Astrocyte of the hippocampus (primary cell): ENCODE data around the gene PPP2R2C.

ENCODE experiments used
- DNase-seq: peaks from one replicate; pipeline ENCODE4 v3.0.0; 2011; ENCODE audit warnings: low read depth, low spot score

The PPP2R2C gene

DNA sequence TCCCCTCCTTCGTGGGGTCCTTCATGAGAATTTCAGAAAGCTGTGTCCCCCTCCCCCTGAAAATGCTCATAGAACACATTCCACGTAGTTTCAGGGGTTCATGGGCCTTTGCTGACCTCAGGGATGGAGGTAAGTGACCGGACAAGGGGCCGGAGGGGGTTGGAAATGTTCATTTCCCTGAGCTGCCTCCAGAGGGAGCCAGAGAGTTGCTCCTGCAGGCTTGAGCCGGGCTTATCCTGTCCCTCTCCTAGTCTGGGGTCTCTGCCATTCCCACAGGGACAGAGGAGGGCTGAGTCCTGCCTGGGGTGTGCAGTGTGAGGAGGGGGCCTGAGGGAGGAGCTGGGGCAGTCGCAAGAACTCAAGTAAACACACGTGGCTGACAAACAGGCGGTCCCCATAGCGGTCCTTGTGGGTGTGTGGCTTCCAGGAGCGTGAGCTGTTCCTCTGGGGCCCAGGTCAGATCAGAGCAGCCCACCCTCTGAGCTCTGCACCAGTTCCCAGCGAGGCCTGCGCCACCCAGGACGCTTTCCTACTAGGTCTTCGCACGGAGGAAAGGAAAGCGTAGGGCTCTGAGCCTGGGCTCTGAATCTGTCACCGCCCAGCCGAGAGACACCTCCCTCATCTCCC lies 140.3 kb downstream of the PPP2R2C start:
- peak; percentile 41 for DNase-seq

DNA sequence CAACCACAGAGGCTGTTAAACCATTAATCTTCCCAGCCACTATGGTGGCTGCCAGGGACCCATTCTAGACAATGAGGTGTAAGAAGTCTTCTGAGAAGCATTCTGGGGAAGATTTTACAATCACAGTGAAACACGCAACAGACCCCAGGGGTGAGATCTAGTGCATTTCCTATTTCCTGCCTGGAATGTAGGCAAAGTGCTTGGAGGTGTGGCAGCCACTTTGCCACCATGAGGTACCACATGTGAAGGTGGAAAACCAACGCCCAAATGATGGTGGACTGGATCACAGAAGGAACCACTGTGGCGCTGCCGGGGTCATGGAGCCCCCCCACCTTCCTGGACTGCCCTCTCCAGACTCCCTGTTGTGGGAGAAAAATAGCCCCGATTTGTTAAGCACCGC lies 140.9 kb downstream of the PPP2R2C start:
- DNase-seq = no peak

- no peak for DNase-seq
Observed at GRCh38 chr4:6331018-6331417, 141.4 kb downstream of the PPP2R2C start.

DNA sequence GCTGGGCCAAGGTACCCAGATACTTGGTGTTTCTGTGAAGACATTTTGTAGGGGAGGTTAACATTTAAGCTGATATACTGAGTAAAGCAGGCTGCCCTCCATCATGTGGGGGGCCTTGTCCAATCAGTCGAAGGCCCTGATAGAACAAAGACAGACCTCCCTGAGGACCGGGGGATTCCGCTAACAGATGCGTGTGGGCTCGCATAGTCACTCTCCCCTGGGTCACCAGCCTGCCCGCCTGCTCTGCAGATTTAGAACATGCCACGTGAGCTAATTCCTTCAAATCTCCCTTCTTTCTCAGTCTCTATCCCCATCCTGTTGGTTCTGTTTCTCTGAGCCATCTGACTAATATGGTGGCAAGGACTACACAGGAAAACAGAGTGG lies 142.0 kb downstream of the PPP2R2C start:
- DNase-seq = no peak

DNA sequence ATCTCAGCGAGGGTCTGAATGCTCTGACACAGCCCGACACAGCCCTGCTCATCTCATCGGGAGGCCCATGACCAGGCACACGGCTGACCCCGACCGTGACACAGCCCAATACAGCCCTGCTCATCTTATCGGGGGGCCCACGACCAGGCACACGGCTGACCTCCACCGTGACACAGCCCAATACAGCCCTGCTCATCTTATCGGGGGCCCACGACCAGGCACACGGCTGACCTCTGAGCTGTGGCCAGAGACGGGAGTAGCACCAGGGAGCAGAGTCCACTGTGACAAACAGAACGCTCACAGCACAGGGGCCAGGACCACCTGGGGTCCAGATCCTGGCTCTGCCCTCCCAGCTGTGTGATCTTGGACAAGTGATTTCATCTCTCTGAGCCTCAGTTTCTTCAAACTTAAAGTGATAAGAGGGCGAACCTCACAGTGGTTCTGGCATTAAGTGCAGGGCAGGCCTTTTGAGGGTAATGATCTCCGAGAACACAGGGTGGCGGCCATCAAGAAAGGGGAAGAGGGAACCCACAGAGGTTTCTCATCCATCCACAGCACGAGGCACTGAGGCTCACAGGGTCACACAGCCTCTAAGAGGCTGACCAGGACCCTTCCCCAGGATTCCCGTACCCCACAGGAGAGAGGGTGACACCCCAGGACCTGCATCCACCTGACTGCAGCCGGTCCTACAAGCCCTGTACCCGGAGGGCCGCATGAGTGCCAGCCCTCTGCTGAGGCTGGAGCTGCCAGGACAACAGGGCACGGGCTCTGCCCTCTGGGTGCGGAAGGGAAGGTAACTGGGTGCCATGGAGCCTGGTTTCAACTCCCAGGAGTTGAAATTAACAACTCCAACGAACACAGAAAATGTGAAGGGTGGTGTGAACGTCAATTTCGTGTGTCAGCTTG lies 142.7 kb downstream of the PPP2R2C start:
- no peak for DNase-seq

DNA sequence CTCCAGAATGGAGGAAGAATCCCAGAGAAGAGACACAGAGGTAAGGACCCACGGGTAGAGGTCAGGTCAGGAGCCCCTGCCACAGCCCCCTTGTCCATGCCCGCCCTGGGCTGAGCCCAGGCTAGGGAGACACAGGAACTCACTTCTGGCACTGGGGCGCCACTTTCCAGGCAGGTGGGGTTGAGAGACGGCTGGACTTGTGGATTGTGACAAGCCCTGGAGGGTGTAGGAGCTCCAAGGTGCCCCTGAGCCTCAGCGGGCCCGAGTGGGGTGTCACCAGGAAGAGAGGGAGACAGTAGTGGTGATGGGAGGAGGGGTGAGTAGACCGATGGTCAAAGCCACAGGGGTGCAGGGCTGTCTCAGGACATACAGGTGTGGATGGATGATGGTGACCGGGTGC lies 143.9 kb downstream of the PPP2R2C start:
- no peak for DNase-seq

DNA sequence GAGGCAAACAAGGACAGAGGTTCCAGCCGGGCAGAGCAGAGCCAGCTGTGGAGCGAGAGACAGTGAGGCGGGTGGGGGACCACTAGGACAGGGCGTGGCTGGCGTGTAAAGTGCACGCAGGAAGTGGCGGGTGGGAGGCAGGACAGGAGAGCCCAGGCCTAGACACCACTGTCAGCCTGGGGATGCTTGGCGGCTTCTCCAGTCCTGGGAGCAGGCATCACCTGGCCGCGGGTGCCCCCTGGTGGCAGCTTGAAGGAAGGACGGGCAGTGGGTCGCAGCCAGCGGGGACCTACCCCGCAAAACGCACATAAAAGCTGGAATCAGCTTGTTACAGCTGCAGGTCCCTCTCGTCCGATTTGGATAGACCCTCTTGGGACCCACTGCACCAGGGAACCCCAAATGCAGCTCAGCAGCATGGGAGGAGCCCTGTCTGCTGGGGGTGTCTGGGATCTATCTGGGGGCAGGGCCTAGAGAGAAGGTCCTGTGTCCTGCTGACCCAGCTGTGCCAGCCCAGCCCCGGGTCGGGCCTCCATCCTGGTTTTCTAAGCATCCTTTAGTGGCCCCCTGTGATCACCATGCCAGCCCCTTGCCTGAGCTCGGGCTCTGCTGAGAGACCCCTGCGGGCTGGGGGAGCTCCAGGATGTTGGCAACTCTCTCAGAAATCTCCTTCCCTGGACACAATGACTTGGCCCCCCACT lies 145.0 kb downstream of the PPP2R2C start:
- peak; percentile 86 for DNase-seq

DNA sequence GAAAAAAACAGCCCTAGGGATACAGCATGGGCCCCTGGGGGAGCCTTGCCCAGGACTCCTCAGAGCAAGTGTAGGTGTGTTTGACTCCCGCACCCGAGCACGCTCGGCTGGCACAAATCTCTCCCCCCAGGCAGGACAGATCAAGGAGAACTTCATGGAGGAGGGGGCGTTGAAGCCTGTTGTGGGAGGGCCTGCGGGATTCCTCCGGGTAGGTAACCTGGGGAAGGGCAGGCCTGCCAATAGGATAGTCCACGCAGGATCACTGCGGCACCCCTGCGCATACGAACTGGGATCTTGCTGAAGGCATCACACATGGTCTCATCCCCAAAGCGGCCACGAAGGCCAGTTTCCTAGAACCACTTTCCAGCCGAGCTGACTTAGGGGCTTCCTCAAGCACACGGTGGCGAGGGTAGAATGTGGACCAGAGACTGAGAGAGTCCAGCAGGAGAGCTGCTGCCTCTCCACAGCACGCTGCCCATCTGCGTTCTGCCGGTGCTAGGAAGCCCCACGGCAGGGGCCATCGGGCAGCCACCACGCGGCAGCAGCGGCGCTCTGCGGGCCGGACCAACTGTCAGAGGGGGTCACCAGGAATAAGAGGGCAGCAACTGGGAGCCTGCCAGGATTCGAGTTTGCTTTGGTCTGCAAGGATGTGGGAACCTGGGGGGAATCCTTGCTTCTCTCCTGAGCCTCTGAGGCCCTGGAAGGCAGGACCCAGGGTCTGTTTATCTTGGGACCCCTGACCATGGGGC lies 145.9 kb downstream of the PPP2R2C start:
- DNase-seq = no peak

DNA sequence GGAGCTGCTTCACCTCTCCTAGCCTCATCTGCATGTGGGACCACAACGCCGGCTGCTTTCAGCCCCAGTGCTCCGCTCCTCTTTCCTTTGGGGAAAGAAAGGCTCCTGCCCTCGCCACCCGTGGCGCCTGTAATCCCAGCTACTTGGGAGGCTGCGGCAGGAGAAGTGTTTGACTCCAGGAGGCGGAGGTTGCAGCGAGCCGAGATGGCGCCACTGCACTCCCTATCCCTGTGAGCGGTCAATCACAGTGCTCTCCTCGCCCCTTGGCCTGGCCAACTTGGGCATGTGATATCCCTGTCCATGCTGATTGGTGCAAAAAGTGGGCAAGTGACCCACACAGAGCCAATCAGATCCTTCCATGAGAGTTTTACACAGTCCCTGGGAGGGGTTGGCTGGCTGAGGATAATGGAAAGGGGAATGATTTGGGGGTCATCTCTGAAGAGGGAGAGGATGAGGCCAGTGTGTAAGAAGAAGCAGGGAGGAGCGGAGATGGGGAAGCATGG lies 146.6 kb downstream of the PPP2R2C start:
- no peak for DNase-seq

- peak; percentile 72 for DNase-seq
Observed at GRCh38 chr4:6324999-6325787, 147.2 kb downstream of the PPP2R2C start.

DNA sequence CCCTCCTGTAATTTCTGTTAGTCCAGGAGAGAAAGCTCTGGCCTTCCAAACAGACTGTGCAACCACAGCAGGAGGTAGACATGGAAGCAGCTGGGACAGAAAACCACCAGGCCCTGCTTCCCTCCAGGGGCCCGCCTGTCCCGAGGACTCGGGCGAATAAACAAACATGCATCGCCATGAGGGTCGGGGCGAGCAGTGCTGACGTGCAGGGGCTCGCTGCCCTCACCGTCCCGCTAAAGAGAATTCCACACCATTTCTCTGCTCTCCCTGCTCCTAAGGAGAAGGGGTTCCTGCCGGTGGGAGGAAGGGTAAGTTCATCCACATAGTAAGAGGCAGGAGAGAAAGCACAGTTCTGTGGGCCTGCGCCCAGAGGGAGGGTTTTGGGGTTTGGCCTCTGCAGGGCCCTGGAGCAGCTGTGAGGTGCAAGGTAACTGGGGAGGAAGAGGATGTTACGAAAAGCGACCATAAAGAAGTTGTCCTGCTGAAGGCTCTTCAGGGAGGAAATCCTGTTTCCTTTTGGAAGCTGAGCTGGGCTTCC lies 147.9 kb downstream of the PPP2R2C start:
- DNase-seq = no peak

DNA sequence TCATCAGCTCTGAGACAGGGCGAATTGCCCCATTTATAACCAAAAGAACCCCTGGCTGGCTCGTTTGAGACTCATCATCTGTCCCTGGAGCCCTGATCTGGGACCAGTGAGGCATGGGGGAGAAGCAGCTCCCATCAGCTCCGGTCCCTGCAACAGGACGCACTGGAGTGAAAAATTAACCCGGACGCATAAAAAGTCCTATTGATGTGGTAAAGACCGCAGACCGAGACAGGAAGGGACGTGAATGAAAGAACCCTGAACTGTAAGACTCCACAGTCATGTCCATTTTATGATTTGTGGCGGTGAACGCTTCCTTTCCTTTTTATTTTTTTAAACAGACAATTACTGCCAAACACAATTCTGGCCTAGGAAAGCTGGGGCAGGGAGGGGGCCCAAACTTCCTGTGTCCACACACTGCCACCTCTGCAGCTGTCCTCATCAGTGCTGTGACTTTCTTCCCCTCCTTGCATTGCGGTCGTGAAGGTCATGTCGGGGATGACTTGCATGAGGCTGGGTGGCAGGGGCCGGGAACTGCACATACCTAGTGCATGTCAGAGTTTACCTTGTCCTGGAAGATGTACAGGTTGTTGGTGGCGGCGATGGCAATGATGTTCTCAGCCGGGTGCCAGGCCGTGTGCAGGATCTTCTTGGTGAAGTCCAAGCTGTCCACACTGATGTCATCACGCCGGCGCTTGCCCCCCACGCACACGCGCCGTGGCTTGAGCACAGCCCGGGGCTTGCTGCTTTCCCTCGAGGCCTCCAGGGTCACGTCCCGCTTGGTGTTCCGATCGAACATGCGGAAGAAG lies 149.4 kb downstream of the PPP2R2C start:
- DNase-seq = no peak

DNA sequence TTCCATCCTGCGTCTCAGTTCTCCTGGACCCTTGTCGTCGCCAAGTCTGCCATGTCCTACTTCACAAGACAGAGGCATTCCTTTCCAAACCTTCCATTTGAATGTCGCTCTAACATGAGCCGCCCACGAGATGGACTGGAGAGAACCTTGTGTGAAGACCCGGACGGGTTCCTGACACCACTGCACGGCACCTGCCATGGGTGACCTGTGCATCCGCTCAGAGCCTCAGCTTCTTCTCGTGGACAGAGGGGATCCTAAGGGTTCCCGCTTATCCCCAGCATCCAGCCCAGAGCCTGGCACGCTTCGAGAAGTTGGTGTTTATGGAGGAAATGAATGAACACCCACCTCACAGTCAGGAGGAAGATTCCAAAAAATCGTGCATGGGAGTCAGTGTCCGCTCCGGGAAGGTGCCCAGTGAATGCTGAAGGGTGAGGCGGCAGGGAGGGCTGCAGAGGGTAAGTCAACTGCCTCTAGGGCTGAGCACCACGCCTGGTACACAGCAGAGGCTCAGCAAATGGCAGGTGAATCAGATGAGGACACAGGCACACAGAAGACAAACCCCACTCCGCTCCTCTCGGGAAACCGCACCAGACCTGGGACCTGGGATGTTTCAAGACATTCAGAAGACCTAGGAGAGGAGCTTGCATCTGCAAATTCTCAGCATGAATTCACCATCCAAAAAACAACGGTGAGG lies 150.2 kb downstream of the PPP2R2C start:
- no peak for DNase-seq

DNA sequence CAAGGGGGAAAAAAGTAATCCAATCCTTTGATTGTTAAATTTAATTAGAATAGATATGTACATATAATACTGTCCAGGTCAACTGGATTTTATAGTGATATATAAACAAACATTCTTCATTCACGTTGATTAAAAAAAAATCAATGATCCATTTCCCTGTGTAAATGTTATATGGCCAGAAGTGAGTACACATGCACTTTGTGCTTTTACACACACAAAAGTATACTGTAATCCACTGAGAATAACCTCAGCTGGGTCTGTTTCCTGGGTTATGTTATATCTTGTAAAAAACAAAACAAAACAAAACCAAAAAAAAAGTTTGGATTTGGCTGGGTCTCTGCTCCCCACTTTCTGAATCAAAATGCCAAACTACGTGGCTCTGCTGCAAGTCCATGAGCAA lies 151.1 kb downstream of the PPP2R2C start:
- DNase-seq = no peak

- no peak for DNase-seq
Observed at GRCh38 chr4:6320663-6321062, 151.8 kb downstream of the PPP2R2C start.

- no peak for DNase-seq
Observed at GRCh38 chr4:6319530-6320150, 152.8 kb downstream of the PPP2R2C start.

DNA sequence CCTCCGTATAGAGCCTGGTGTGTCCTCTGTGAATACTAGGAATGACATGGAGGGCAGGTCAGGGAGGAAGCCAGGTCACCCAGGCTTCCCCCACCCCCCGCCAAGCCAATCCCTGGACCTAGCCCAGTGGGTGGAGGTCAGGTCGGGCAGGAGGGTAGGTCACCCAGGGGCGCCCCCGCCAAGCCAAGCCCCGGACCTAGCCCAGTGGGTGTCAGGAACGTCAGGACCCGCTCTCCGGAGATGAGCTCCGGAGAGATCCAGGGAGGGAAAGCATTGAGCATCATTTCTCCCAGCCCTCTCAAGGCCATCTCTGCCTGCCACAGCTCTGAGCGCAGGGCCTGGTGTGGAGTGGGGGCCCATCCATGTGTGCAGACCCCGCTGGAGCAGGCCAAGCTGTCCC lies 154.2 kb downstream of the PPP2R2C start:
- no peak for DNase-seq

DNA sequence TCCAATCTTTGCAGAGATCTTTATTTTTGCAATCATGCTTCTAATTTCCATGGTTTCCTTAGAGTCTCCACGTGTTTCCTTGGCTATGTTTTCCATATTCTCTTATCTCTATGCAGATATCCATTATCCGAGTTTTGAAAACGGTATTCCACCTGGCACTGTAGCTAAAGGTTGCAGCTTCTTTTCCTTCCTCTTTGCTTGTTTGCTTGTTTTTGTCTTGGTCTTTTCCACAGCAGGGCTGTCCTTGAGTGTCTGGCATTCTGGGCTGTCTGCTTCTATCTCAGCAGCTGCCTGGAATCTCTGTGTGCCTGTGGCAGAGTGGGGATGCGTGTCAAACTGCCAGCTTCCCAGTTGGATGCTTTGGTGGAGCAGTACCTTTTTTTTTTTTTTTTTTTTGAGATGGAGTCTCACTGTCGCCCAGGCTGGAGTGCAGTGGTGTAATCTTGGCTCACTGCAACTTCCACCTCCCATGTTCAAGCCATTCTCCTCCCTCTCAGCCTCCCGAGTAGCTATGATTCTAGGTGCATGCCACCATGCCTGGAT lies 155.9 kb downstream of the PPP2R2C start:
- no peak for DNase-seq
